GM12878 (cell line): ENCODE data around the gene CKS2. TPM values are rescaled to one million over a fixed set of nuclear protein-coding genes. Genes with fewer than 3 reads are reported as not detected.

Source experiments
- ATAC-seq: fragments of 200-7000 bp; cut with Tn5 transposase; 3 replicates; pipeline ENCODE4 v1.9.1; 2020; ENCODE audit warnings: mild to moderate bottlenecking, moderate library complexity
- BruUV-seq: library from RNA; stranded (reverse); fragments of 400-500 nt; replicated peaks from 2 replicates; lab custom pipeline; 2021; lab: Mats Ljungman, UMichigan
- CTCF ChIA-PET: fragments of 300-600 bp; sonication (Branson Sonifier 250); formaldehyde crosslinking; extraction: SDS; loops from one replicate; lab custom pipeline; 2021; ENCODE audit warnings: inconsistent platforms; lab: Yijun Ruan, JAX
- POLR2A ChIA-PET: fragments of 350-600 bp; formaldehyde crosslinking; extraction: SDS; loops from one replicate; lab custom pipeline; 2021; ENCODE audit warnings: inconsistent platforms; lab: Charles Lee
- RAD21 ChIA-PET: fragments of 300-600 bp; sonication (Branson Sonifier 250); formaldehyde crosslinking; loops from one replicate; lab custom pipeline; 2023; ENCODE audit warnings: antibody characterized with exemption; ENCODE audit not compliant: unreplicated experiment; lab: Charles Lee
- SMC1A ChIA-PET: fragments of 300-600 bp; sonication (Branson Sonifier 250); formaldehyde crosslinking; loops from one replicate; lab custom pipeline; 2023; ENCODE audit not compliant: unreplicated experiment, uncharacterized antibody; lab: Charles Lee
- DNase-seq: peaks from one replicate; pipeline ENCODE4 v3.0.0-alpha.2; 2011; ENCODE audit warnings: low read depth, low spot score
- FAIRE-seq: peaks from 3 replicates; lab custom pipeline; 2011; peaks lifted over from hg19 to GRCh38; lab: Jason Lieb, UNC
- H2AFZ ChIP-seq: 2 replicates; pipeline ENCODE4 v1.6.0; 2011; ENCODE audit warnings: low read depth, low read length, control low read depth; ENCODE audit not compliant: control insufficient read depth
- H3K27ac ChIP-seq: 2 replicates; pipeline ENCODE4 v1.5.1; 2011; ENCODE audit warnings: control low read depth; ENCODE audit not compliant: control insufficient read depth, insufficient read depth
- H3K27me3 ChIP-seq, 2 experiments: replicated peaks in 1 of 2; 2 replicates each; pipeline versions ENCODE4 v1.6.0 to v1.6.1; 2011; ENCODE audit warnings: low read length in 1 of 2; ENCODE audit not compliant: control insufficient read depth in 2 of 2, insufficient read depth in 2 of 2
- H3K36me3 ChIP-seq, 2 experiments: 2 replicates each; pipeline ENCODE4 v1.5.1; 2011; ENCODE audit warnings: low read length in 1 of 2; ENCODE audit not compliant: control insufficient read depth in 2 of 2, insufficient read depth in 2 of 2
- H3K4me1 ChIP-seq: 2 replicates; pipeline ENCODE4 v1.6.1; 2011; ENCODE audit warnings: mild to moderate bottlenecking, low read length, moderate library complexity, mixed read lengths; ENCODE audit not compliant: control insufficient read depth, insufficient read depth
- H3K4me2 ChIP-seq: 2 replicates; pipeline ENCODE4 v1.6.0; 2011; ENCODE audit warnings: control low read depth; ENCODE audit not compliant: control insufficient read depth, insufficient read depth
- H3K4me3 ChIP-seq: fragments of 200-600 bp; sonication (generic); 2 replicates; pipeline ENCODE4 v1.5.1; 2016
- H3K79me2 ChIP-seq: 2 replicates; pipeline ENCODE4 v1.6.0; 2011; ENCODE audit warnings: low read length; ENCODE audit not compliant: control insufficient read depth, insufficient read depth
- H3K9ac ChIP-seq: 2 replicates; pipeline ENCODE4 v1.8.0; 2011; ENCODE audit warnings: low read length, control low read depth, mixed read lengths; ENCODE audit not compliant: control insufficient read depth, insufficient read depth
- H3K9me3 ChIP-seq: replicated peaks from 3 replicates; pipeline ENCODE4 v1.5.1; 2011; ENCODE audit warnings: mild to moderate bottlenecking, low read length; ENCODE audit not compliant: control insufficient read depth, insufficient read depth
- H4K20me1 ChIP-seq: 2 replicates; pipeline ENCODE4 v1.6.0; 2011; ENCODE audit not compliant: control insufficient read depth, insufficient read depth
- ATF3 ChIP-seq: IDR thresholded peaks from 2 replicates; pipeline ENCODE4 v1.6.1; 2011; ENCODE audit warnings: low read depth, mild to moderate bottlenecking, low read length, moderate library complexity, borderline replicate concordance; ENCODE audit errors: extremely low read depth
- MXI1 ChIP-seq: fragments of 150-350 bp; IDR thresholded peaks from 2 replicates; pipeline ENCODE4 v1.6.1; 2011; ENCODE audit warnings: low read depth, mild to moderate bottlenecking, inconsistent platforms, low read length, improper control_type of control experiment
- MYB ChIP-seq: fragments of 150-350 bp; IDR thresholded peaks from 2 replicates; pipeline ENCODE4 v1.6.1; 2014; ENCODE audit warnings: mild to moderate bottlenecking, low read depth, low read length, borderline replicate concordance
- NFXL1 ChIP-seq: fragments of 450-650 bp; IDR thresholded peaks from 2 replicates; pipeline ENCODE4 v1.6.1; 2017; ENCODE audit warnings: antibody characterized with exemption, mild to moderate bottlenecking, borderline replicate concordance
- RAD51 ChIP-seq: fragments of 450-650 bp; IDR thresholded peaks from 2 replicates; pipeline ENCODE4 v1.6.1; 2016; ENCODE audit warnings: moderate library complexity, mild to moderate bottlenecking, inconsistent platforms
- RUNX3 ChIP-seq: IDR thresholded peaks from 2 replicates; pipeline ENCODE4 v1.6.1; 2012; ENCODE audit warnings: low read length, inconsistent platforms
- SMARCA5 ChIP-seq: fragments of 450-650 bp; IDR thresholded peaks from 2 replicates; pipeline ENCODE4 v1.6.1; 2017; ENCODE audit warnings: mild to moderate bottlenecking
- SP1 ChIP-seq: IDR thresholded peaks from one replicate; pipeline ENCODE4 v1.6.1; 2011; ENCODE audit warnings: low read depth, low read length
- STAT1 ChIP-seq: fragments of 450-650 bp; conservative IDR thresholded peaks from 2 replicates; pipeline ENCODE4 v1.6.1; 2014; ENCODE audit warnings: antibody characterized with exemption, mild to moderate bottlenecking
- SUZ12 ChIP-seq: fragments of 200-600 bp; sonication (generic); IDR thresholded peaks from one replicate; pipeline ENCODE4 v1.6.1; 2018; ENCODE audit warnings: antibody characterized with exemption, mild to moderate bottlenecking; ENCODE audit not compliant: unreplicated experiment
- ZBTB4 ChIP-seq: fragments of 450-650 bp; formaldehyde crosslinking; IDR thresholded peaks from 2 replicates; pipeline ENCODE4 v1.4.0; 2022; ENCODE audit warnings: mild to moderate bottlenecking, moderate library complexity
- ZNF207 ChIP-seq: fragments of 450-650 bp; IDR thresholded peaks from 2 replicates; pipeline ENCODE4 v1.6.1; 2014; ENCODE audit warnings: antibody characterized with exemption, mild to moderate bottlenecking, borderline replicate concordance
- WGBS: methylation state at CpG from one replicate; pipeline ENCODE4 v1.1.6; 2016; ENCODE audit warnings: low lambda C conversion rate; ENCODE audit not compliant: insufficient replicate concordance, insufficient coverage; ENCODE audit errors: missing lambda C conversion rate; 5-methylcytosine and 5-hydroxymethylcytosine counted together
- in situ Hi-C: fragments of 300-500 bp; cut with MboI; formaldehyde crosslinking; loops from 9 replicates; pipeline ENCODE4 v1.14.3; 2018; ENCODE audit warnings: mixed read lengths
- intact Hi-C: fragments of 100-400 bp; cut with micrococcal nuclease; formaldehyde crosslinking; loops from one replicate; pipeline ENCODE4 v1.14.2; 2022; ENCODE audit not compliant: unreplicated experiment
- polyA plus RNA-seq, 11 experiments: library from polyadenylated mRNA; depleted of rRNA in 4 of 11; unstranded in 6 of 11; stranded (reverse) in 5 of 11; fragments of >200 nt; fragmentation: Nextera tagmentation in 4 of 11; fragmentation: Illumina TruSeq in 1 of 11; extraction: Ambion mirVana in 4 of 11; extraction: Trizol in 1 of 11; gene quantifications; 1 replicate in 1 of 11; 2 replicates in 10 of 11; pipeline versions ENCODE4 v1.2.1 to v1.2.3, GENCODE V29; 2011 to 2016; ENCODE audit warnings: inconsistent platforms in 2 of 11, missing spikeins in 2 of 11, low read depth in 1 of 11
- total RNA-seq, 4 experiments: library from RNA; depleted of rRNA in 3 of 4; stranded (reverse); fragments of >200 nt in 3 of 4; fragmentation: Illumina TruSeq in 1 of 4; extraction: Trizol in 1 of 4; gene quantifications; 2 replicates each; pipeline versions ENCODE4 v1.2.1 to v1.2.3, GENCODE V29; 2013 to 2021
- TF ChIP-seq, protein P1 (sequence below): fragments of 450-650 bp; IDR thresholded peaks from 2 replicates; pipeline ENCODE4 v1.6.1; 2017; ENCODE audit warnings: antibody characterized with exemption, mild to moderate bottlenecking, moderate library complexity
- TF ChIP-seq, protein P2 (sequence below): fragments of 450-650 bp; IDR thresholded peaks from 2 replicates; pipeline ENCODE4 v1.6.1; 2016; ENCODE audit warnings: mild to moderate bottlenecking, moderate library complexity, borderline replicate concordance

Gene CKS2
- total and polyA plus RNA-seq, 10 of the 15 experiments (the other 5 are each of a cell fraction or from before 2014, with no cell fraction given), result 172 to 1,251 (median 503) TPM

DNA sequence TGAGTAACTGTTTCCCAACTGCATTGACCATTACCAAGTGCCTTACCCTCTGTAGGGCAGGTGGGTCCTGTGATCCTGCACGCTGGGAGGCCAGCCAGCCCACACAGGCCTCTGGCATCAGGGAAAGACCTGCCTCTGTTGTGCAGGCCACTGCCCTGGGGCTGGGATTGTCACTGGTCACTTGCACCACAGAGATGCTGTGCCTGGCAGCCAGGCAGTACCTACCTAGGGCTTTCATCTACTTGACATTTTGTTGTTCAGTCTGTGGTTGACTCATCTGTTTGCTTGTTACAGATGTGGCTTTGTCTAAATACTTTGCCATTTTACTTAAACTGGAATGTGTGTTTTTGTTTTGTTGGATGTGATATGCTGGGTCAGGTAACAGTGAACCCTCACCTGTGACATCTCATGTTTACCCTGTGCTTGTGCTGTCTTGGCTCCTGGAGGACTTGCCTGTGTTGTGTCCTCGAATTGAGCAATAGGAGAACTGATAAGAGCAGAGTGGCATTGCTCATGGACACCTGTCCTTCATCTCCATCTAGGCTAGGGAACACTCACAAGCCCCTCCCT, 40.1 kb downstream of the CKS2 start:
- Histone ChIP-seq H3K4me2 (no peak overlapping the region), H3K4me3 (no peak overlapping the region), H3K4me1 (peaks cover 10% of the 10 kb centered on the region), H3K27me3 (no peaks in the 10 kb centered on the region), H3K36me3 (peaks cover 41 to 45% of the 10 kb centered on the region in 2 experiments), H4K20me1 (no peaks in the 10 kb centered on the region), H3K27ac (no peak overlapping the region), H2AFZ (no peak overlapping the region), H3K9me3 (no peaks in the 10 kb centered on the region), H3K9ac (no peak overlapping the region), H3K79me2 (no peaks in the 10 kb centered on the region)
- no TSS peak for BruUV-seq
- ChIA-PET SMC1A (no interaction called here), POLR2A (no interaction called here), CTCF (no interaction called here), RAD21 (no interaction called here)
- ATAC-seq (no peak), FAIRE-seq (no peak), DNase-seq (no peak)
- in situ Hi-C loops (no loop called here), intact Hi-C loops (no loop called here)
- WGBS, result 100% methylated on average over 2 of the region's 2 CpGs
- TF ChIP-seq SMARCA5, result no peak
- no peak for TF ChIP-seq SP1
- no peak for TF ChIP-seq RUNX3
- TF ChIP-seq NFXL1, result no peak
- no peak for TF ChIP-seq SUZ12
- no peak for TF ChIP-seq ZBTB4 (CRISPR knock-in tag)
- no peak for TF ChIP-seq STAT1
- no peak for TF ChIP-seq ZNF207
- no peak for TF ChIP-seq MYB
- no peak for TF ChIP-seq ATF3
- TF ChIP-seq, protein P1, sequence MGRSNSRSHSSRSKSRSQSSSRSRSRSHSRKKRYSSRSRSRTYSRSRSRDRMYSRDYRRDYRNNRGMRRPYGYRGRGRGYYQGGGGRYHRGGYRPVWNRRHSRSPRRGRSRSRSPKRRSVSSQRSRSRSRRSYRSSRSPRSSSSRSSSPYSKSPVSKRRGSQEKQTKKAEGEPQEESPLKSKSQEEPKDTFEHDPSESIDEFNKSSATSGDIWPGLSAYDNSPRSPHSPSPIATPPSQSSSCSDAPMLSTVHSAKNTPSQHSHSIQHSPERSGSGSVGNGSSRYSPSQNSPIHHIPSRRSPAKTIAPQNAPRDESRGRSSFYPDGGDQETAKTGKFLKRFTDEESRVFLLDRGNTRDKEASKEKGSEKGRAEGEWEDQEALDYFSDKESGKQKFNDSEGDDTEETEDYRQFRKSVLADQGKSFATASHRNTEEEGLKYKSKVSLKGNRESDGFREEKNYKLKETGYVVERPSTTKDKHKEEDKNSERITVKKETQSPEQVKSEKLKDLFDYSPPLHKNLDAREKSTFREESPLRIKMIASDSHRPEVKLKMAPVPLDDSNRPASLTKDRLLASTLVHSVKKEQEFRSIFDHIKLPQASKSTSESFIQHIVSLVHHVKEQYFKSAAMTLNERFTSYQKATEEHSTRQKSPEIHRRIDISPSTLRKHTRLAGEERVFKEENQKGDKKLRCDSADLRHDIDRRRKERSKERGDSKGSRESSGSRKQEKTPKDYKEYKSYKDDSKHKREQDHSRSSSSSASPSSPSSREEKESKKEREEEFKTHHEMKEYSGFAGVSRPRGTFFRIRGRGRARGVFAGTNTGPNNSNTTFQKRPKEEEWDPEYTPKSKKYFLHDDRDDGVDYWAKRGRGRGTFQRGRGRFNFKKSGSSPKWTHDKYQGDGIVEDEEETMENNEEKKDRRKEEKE, result no peak
- TF ChIP-seq RAD51, result no peak
- no peak for TF ChIP-seq MXI1
- TF ChIP-seq, protein P2, sequence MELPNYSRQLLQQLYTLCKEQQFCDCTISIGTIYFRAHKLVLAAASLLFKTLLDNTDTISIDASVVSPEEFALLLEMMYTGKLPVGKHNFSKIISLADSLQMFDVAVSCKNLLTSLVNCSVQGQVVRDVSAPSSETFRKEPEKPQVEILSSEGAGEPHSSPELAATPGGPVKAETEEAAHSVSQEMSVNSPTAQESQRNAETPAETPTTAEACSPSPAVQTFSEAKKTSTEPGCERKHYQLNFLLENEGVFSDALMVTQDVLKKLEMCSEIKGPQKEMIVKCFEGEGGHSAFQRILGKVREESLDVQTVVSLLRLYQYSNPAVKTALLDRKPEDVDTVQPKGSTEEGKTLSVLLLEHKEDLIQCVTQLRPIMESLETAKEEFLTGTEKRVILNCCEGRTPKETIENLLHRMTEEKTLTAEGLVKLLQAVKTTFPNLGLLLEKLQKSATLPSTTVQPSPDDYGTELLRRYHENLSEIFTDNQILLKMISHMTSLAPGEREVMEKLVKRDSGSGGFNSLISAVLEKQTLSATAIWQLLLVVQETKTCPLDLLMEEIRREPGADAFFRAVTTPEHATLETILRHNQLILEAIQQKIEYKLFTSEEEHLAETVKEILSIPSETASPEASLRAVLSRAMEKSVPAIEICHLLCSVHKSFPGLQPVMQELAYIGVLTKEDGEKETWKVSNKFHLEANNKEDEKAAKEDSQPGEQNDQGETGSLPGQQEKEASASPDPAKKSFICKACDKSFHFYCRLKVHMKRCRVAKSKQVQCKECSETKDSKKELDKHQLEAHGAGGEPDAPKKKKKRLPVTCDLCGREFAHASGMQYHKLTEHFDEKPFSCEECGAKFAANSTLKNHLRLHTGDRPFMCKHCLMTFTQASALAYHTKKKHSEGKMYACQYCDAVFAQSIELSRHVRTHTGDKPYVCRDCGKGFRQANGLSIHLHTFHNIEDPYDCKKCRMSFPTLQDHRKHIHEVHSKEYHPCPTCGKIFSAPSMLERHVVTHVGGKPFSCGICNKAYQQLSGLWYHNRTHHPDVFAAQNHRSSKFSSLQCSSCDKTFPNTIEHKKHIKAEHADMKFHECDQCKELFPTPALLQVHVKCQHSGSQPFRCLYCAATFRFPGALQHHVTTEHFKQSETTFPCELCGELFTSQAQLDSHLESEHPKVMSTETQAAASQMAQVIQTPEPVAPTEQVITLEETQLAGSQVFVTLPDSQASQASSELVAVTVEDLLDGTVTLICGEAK, result no peak
